GM19238 (cell line): ENCODE results near the gene RPS6KA1.
"Not testable (repeated sequence)": the region's sequence is repeated elsewhere in the genome, so short reads cannot be mapped to it uniquely, and the experiment has no call there.

Source experiments
- DNase-seq: peaks from one replicate; pipeline ENCODE4 v3.0.0; 2011; ENCODE audit warnings: low spot score; ENCODE audit not compliant: insufficient read length

The RPS6KA1 gene

GRCh38 chr1:26593385-26593784 lies 63.8 kb downstream of the RPS6KA1 start:
- no peak for DNase-seq

- not testable (repeated sequence) for DNase-seq
These were observed 65.0 kb downstream of the RPS6KA1 start for GRCh38 chr1:26594593-26594992.

- DNase-seq, result no peak
These were observed 68.1 kb downstream of the RPS6KA1 start for GRCh38 chr1:26597629-26598039.

- DNase-seq, result no peak
These were observed 69.3 kb downstream of the RPS6KA1 start for GRCh38 chr1:26598890-26599289.

GRCh38 chr1:26602378-26602959 lies 72.9 kb downstream of the RPS6KA1 start:
- DNase-seq, result no peak

- DNase-seq, result no peak
These were observed 74.3 kb downstream of the RPS6KA1 start for GRCh38 chr1:26603856-26604255.

GRCh38 chr1:26607186-26607585 lies 77.6 kb downstream of the RPS6KA1 start:
- no peak for DNase-seq

GRCh38 chr1:26608895-26609294 lies 79.3 kb downstream of the RPS6KA1 start:
- DNase-seq, result no peak

- DNase-seq, result no peak
These were observed 81.2 kb downstream of the RPS6KA1 start for GRCh38 chr1:26610781-26611180.

- not testable (repeated sequence) for DNase-seq
These were observed 83.1 kb downstream of the RPS6KA1 start for GRCh38 chr1:26612627-26613026.

- DNase-seq, result no peak
These were observed 85.3 kb downstream of the RPS6KA1 start for GRCh38 chr1:26614655-26615411.

GRCh38 chr1:26616881-26617280 lies 87.3 kb downstream of the RPS6KA1 start:
- DNase-seq, result no peak

GRCh38 chr1:26618561-26618960 lies 89.0 kb downstream of the RPS6KA1 start:
- no peak for DNase-seq
